ENCODE data around the gene IZUMO2.
"Not testable (repeated sequence)": the region's sequence is repeated elsewhere in the genome, so short reads cannot be mapped to it uniquely, and the experiment has no call there.

- TF ChIP-seq CTCF, POLR2A (IDR thresholded peaks at IDR 0.05): not testable (repeated sequence)
Measured at GRCh38 chr19:50140118-50140845, 22.8 kb downstream of the IZUMO2 start.
